ENCODE measurements around the gene TEPSIN. TPM values are rescaled to one million over a fixed set of nuclear protein-coding genes. Genes with fewer than 3 reads are reported as not detected.

The TEPSIN gene
- total and polyA plus RNA-seq, 8 donors: 15.9 to 41.2 (median 21.7) TPM

DNA sequence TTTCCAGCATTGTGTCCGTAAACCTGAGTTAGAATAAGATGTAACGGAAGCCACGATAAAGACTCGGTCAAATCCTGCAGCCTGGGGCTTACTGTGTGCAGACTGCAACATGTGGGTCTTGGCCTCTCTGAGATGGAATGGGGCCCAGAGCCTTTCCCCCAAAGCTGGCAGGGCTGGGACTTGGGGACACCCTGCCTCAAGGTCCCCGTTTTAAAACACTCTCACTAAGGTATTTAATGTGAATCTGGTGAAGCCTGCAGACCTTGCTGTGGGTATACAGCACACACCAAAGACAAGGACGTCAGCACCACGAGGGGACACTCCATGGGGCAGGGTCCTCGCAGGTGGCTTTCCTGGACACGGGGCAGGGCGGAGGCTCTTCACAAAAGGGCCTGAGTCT lies 2.3 kb upstream of the TEPSIN start:
- no peaks in the 10 kb centered on the region for H3K27me3 ChIP-seq
- intact Hi-C loops (cut with DNase I): no loop called here
- no peak for DNase-seq
- H3K4me3 ChIP-seq: no peak overlapping the region
- H3K36me3 ChIP-seq: peaks cover 0 to 40% of the 10 kb centered on the region in 2 donors
- H3K27ac ChIP-seq: no peak overlapping the region
- peaks cover 8 to 42% of the 10 kb centered on the region in 2 donors for H3K4me1 ChIP-seq
- ATAC-seq: no peak
- H3K9me3 ChIP-seq: no peaks in the 10 kb centered on the region
- TF ChIP-seq CTCF (IDR thresholded peaks at IDR 0.05): no peak

DNA sequence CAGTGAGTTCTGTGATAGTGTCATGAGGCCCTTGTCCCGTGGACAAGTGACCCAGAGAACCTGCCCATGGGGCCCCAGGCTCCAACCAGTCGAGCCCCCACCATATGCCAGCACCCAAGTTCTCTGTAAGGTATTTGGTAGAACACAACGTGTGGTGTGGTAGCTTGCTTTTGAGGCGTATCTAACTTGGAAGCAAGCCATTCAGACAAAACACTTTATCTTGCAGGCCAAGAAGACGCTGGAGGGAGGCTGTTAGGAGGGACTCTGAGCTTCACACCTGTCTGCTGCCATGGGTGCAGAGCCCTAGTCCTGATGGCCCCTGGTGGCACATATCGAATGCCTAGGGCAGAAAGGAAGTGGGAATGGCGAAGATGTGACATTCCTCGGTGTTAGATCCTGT lies 1.9 kb upstream of the TEPSIN start:
- no peak overlapping the region for H3K27ac ChIP-seq
- no peaks in the 10 kb centered on the region for H3K27me3 ChIP-seq
- H3K9me3 ChIP-seq: no peaks in the 10 kb centered on the region
- intact Hi-C loops (cut with DNase I): no loop called here
- ATAC-seq (no peak), DNase-seq (no peak)
- peaks cover 0 to 40% of the 10 kb centered on the region in 2 donors for H3K36me3 ChIP-seq
- H3K4me1 ChIP-seq: peaks cover 8 to 46% of the 10 kb centered on the region in 2 donors
- H3K4me3 ChIP-seq: no peak overlapping the region
- no peak for TF ChIP-seq CTCF (IDR thresholded peaks at IDR 0.05)

DNA sequence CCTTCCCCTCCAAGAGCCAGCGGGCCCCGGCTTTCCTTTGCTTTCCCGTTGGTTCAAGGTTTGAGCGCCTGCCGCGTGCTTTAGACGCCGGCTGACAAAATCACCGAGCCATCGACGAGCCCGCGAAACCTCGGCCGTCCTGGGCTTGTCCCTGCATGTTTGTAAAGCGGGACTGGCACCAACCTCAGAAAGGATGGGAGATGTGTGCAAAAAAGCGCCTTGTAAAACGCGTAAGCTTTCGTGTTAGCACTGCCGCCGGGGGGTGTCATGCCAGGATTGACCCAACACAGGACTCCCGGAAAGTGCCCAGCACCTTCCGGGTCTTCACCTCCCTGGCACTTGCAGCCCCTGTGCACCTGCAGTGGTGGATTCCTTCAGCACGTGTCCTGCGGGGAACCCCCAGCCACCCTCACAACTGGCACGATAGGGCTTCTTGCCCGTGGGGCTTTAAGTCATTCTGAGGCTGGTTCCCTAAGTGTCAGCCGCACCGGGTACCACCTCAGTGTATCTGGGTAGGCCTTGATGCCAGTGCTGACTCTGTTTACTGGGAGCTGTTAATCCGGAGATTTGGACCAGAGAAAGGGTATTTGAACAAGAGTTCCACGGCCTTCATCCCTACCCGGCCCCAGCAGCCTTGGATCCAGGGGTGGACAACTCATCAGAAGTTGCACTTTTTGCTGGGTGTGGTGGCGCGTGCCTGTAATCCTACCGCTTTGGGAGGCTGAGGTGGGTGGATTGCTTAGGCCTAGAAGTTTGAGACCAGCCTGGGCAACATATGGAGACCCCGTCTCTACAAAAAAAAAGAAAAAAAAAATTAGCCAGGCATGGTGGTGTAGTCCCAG lies 1.1 kb upstream of the TEPSIN start:
- DNase-seq: no peak
- Histone ChIP-seq H3K36me3 (peaks cover 0 to 38% of the 10 kb centered on the region in 2 donors), H3K4me1 (peaks cover 8 to 46% of the 10 kb centered on the region in 2 donors), H3K27me3 (no peaks in the 10 kb centered on the region), H3K9me3 (no peaks in the 10 kb centered on the region), H3K27ac (peak overlapping the region; percentile 54 to 82), H3K4me3 (peak overlapping the region; percentile 73 to 100)
- TF ChIP-seq CTCF (IDR thresholded peaks at IDR 0.05): no peak
- no peak for ATAC-seq
- intact Hi-C loops (cut with DNase I): no loop called here

DNA sequence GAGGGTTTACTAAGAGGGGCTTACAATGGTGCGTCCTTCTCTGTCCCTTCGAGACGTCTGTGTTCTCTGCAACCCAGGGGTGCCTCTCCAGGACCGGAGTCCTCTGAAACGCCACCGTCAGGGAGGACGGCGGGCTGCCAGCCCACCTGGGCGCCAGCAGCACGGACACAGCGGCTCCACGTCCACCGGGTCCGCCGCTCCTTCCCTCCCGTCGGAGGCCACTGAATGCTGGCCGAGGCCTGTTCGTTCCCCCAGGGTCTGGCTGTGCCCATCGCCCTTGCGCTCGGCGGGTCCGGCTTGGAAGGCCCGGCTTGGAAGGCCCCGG lies 403 bp downstream of the TEPSIN start:
- TF ChIP-seq CTCF (IDR thresholded peaks at IDR 0.05): no peak
- no peak for ATAC-seq
- intact Hi-C loops (cut with DNase I): no loop called here

GRCh38 chr17:81237591-81238489 lies 1.0 kb downstream of the TEPSIN start:
- no peak for TF ChIP-seq CTCF (IDR thresholded peaks at IDR 0.05)
- Histone ChIP-seq H3K4me3 (peak overlapping the region; percentile 73 to 100), H3K36me3 (peaks cover 0 to 43% of the 10 kb centered on the region in 2 donors), H3K4me1 (peaks cover 8 to 46% of the 10 kb centered on the region in 2 donors), H3K27me3 (no peaks in the 10 kb centered on the region), H3K9me3 (no peaks in the 10 kb centered on the region), H3K27ac (no peak overlapping the region)
- DNase-seq (peak in 1 of 4 donors; percentile 46), ATAC-seq (no peak)
- intact Hi-C loops (cut with DNase I): no loop called here

More for the DNA sequence above, 403 bp downstream of the TEPSIN start:
- Histone ChIP-seq H3K4me1 (peaks cover 8 to 46% of the 10 kb centered on the region in 2 donors), H3K27me3 (no peaks in the 10 kb centered on the region), H3K36me3 (peaks cover 0 to 39% of the 10 kb centered on the region in 2 donors), H3K27ac (peak overlapping the region in 1 of 2 donors; percentile 70), H3K9me3 (no peaks in the 10 kb centered on the region), H3K4me3 (peak overlapping the region; percentile 73 to 100)
- DNase-seq: no peak

Data from left lung (tissue), 10 donors.